DMS79 (cell line): ENCODE results near the gene CSRP2.
A peak's percentile ranks its signal among the peaks of the same experiment; 100 is the strongest.

Source experiments
- DNase-seq: peaks from one replicate; lab custom pipeline; 2025; lab: John Stamatoyannopoulos, UW

Gene CSRP2

DNA sequence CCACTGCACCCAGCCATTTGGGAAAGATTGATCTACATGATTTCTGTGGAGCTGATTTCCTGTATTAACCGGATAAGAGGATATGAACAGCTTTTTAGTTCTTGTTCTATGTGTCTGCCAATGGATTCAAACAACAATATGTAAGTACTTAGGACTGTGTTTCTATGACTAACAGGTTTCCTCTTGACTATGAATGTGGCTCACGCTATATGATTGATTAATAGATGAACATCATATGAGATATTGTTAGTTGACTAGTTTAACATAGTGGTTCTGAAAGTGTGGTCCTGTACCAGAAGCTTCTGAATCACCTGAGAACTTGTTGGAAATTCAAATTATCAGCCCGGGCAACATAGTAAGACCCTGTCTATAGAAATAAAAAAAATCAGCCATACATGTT lies 12.8 kb upstream of the CSRP2 start:
- no peak for DNase-seq

- DNase-seq: no peak
These were observed 11.6 kb upstream of the CSRP2 start for GRCh38 chr12:76890151-76891143.

- no peak for DNase-seq
These were observed 10.0 kb upstream of the CSRP2 start for GRCh38 chr12:76888775-76889174.

- DNase-seq: peak; percentile 30
These were observed 5.0 kb upstream of the CSRP2 start for GRCh38 chr12:76883811-76884210.

GRCh38 chr12:76883151-76883550 lies 4.3 kb upstream of the CSRP2 start:
- no peak for DNase-seq

DNA sequence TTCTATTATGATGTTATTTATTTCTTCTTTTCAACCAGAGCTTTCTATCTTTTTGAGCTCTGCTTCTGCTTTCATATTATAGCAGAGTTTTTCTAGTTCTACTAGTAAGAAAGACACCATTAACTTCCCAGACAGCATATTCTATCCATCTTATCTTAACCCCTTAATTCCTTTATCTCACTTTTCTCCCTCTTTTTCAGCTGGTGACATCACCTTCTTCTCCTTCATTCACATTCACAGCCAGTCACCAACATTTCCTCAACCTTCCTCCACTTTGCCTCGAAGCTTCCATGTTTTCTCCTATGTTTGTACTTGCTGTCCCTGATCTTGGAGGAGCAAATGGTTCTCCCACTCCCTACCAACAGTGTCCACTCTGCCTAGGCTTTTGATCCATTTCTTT lies 3.5 kb upstream of the CSRP2 start:
- DNase-seq: no peak

- peak; percentile 63 for DNase-seq
These were observed 2.3 kb upstream of the CSRP2 start for GRCh38 chr12:76881142-76881541.

DNA sequence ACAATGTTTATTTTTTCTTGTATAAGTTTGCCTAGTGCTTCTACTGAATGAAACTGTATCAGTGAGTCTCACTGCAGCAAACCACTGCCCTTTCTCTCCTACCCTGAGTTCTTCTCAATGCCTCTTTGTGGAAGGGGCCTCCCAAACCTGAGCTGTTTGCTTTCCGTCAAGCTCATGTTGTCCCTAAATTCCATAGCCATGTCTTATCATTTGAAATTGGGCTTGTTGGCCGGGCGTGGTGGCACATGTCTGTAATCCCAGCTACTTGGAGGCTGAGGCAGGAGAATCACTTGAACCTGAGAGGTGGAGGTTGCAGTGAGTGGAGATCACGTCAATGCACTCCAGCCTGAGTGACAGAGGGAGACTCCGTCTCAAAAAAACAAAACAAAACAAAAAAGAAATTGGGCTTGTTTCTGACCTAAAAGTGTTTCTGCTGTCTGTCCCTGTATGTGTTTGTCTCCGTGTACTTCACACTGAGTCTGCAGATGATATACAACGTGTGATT lies 1.8 kb upstream of the CSRP2 start:
- no peak for DNase-seq

GRCh38 chr12:76879710-76880518 lies 1.1 kb upstream of the CSRP2 start:
- no peak for DNase-seq

DNA sequence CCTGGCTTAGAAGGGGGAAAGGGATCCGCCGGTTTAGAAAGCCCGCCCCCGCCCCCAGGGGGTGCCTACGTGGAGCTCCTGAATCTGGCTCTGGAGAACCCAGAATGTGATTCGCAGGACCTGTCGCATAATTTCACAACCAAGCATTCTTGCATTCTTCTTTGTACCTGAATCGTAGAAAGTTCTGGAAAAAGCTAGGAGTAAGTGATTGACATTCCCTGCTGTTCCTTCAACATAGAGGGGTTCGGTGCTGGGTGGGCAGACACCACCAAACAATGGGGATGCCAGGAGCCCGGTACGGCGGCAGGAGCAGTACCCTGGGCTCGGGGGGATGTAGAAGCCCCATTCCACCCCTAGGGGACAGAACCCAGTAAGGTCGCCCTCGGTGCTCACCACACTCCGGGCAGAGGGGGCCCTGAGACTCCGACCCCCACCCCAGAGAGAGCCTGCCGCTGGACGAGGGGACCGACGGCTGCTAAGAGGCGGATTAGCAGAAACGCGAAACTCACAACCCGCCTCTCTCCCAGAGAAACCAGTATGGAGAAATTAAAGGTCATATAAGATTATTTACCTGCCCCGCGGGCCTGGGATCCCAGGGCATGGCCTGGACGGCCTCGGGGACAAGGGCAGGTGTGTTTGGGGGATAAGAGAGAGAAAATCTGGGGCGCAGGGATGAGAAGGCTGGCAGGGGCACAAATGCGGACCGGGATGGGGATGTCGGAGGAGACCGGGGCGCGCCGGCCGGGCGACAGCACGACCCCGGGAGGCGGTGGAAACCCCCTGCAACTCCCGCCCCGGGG lies 520 bp downstream of the CSRP2 start:
- peak; percentile 23 for DNase-seq

- no peak for DNase-seq
These were observed 2.1 kb downstream of the CSRP2 start for GRCh38 chr12:76876696-76877229.

DNA sequence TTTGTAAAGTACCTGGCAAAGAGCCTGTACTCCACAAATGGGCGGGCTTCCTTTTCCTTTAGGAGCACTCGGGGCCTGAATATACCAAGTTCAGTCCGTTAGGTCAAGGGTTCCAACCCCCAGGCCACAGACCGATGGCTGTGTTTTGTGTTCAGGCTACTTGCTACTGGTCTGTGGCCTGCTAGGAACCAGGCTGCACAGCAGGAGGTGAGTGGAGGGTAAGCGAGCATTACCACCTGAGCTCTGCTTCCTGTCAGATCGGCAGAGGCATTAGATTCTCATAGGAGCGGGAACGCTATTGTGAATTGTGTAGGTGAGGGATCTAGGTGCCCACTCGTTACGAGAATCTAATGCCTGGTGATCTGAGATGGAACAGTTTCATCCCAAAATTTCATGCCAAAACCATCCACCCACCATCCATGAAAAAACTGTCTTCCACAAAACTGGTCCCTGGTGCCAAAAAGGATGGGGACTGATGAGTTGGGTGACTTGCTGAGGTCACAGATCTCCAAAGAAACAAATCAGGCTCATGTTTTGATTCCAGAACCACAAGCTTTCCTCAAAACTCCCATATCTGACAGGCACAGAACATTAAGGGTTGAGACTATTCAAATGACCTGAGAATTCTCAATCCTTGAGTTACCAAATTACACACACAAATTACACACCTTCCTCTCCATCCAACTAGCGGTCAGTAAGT lies 4.2 kb downstream of the CSRP2 start:
- DNase-seq: no peak

DNA sequence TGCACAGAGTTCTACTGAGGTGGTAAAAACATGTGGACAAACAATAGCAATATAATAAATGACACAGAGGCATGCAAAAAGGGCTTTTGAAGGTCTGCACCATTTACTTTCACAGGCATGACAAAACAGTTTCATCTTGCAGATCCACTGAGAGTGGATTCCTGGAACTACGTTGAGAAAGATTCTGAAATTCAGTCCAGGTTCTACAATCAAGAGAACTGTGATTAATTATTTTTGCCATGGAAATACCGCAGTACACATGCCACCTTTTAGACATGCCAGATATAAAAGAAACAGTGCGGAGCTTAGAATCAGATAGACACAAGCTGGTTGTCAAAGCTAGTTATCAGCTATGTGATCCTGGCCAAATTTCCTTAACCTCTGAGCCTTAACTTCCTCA lies 4.8 kb downstream of the CSRP2 start:
- DNase-seq: no peak

GRCh38 chr12:76872415-76872814 lies 6.4 kb downstream of the CSRP2 start:
- no peak for DNase-seq

GRCh38 chr12:76871742-76872141 lies 7.1 kb downstream of the CSRP2 start:
- no peak for DNase-seq

GRCh38 chr12:76871082-76871481 lies 7.7 kb downstream of the CSRP2 start:
- DNase-seq: no peak

DNA sequence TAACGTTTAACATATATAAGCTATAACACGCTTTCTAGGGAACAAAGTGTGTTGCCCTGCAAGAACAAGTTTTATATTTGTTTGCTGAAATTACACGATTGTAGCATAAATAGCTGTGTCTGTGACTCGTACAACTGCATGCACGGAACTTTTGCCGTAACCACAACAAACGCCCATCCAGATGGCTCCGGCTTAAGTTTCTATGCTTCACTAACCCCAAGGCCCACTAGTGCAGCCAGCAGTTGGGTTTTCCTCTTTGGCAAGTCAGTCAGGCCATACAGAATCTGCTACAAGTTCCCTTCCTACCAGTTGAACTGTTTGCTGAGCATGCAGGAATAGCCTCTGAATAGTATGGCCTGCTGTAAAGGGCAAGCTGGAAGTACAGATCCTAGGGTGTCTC lies 12.1 kb downstream of the CSRP2 start:
- peak; percentile 22 for DNase-seq

DNA sequence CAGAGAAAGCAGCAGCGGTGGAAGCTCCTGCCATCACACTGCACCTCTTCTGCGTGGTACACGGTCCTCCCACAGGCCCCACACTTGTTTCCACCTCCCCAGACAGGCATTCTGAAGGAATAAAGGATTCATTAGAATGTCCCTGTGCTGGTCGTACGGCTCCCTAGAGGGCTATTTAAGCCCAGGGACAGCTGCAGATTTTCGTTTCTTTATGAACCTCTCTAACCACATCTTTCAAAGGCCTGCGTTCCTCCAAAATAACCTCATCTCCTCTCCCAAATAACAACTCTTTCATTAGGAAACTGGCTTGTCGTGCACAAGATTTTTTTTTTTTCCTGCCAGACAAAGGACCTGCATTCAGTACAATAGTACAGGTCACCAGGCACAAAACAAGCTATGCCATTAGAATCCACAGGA lies 12.7 kb downstream of the CSRP2 start:
- no peak for DNase-seq

- no peak for DNase-seq
These were observed 13.9 kb downstream of the CSRP2 start for GRCh38 chr12:76864791-76865400.

- DNase-seq: no peak
These were observed 15.0 kb downstream of the CSRP2 start for GRCh38 chr12:76863837-76864236.
